GM18499 (cell line): ENCODE data around the gene EYA3.

Experiments
- ATAC-seq: cut with Tn5 transposase; IDR thresholded peaks from one replicate; pipeline ENCODE4 v1.9.1; 2021; ENCODE audit warnings: moderate number of reproducible peaks; ENCODE audit not compliant: insufficient read depth, unreplicated experiment

EYA3 gene

GRCh38 chr1:27951396-27951795 lies 137.0 kb downstream of the EYA3 start:
- no peak for ATAC-seq

GRCh38 chr1:27949027-27949426 lies 139.4 kb downstream of the EYA3 start:
- ATAC-seq: no peak

- ATAC-seq: no peak
These were observed 143.4 kb downstream of the EYA3 start for GRCh38 chr1:27945020-27945419.

GRCh38 chr1:27941671-27942540 lies 146.5 kb downstream of the EYA3 start:
- ATAC-seq: no peak

- no peak for ATAC-seq
These were observed 147.4 kb downstream of the EYA3 start for GRCh38 chr1:27940870-27941560.

- ATAC-seq: no peak
These were observed 148.1 kb downstream of the EYA3 start for GRCh38 chr1:27940297-27940696.

- no peak for ATAC-seq
These were observed 149.9 kb downstream of the EYA3 start for GRCh38 chr1:27938488-27938887.

- ATAC-seq: no peak
These were observed 150.9 kb downstream of the EYA3 start for GRCh38 chr1:27937524-27937836.

GRCh38 chr1:27936370-27936769 lies 152.0 kb downstream of the EYA3 start:
- no peak for ATAC-seq

GRCh38 chr1:27935721-27936120 lies 152.7 kb downstream of the EYA3 start:
- no peak for ATAC-seq

- no peak for ATAC-seq
These were observed 153.4 kb downstream of the EYA3 start, which contains the start of gene SMPDL3B for GRCh38 chr1:27934818-27935549. SMPDL3B (plus strand) TSS chr1:27935000; CDS start chr1:27935184, 184 bp downstream.

GRCh38 chr1:27931759-27932158 lies 156.7 kb downstream of the EYA3 start:
- ATAC-seq: no peak

GRCh38 chr1:27931184-27931583 lies 157.2 kb downstream of the EYA3 start:
- ATAC-seq: no peak

GRCh38 chr1:27928216-27928954 lies 160.0 kb downstream of the EYA3 start:
- ATAC-seq: no peak

- ATAC-seq: no peak
These were observed 166.1 kb downstream of the EYA3 start for GRCh38 chr1:27922272-27922671.
